GM12872 (cell line): Measurements from ENCODE around the gene EML5.

Experiments used
- CTCF ChIP-seq: IDR thresholded peaks from 3 replicates; pipeline ENCODE4 v1.5.1; 2011; ENCODE audit warnings: low read depth, mild to moderate bottlenecking, low read length, moderate library complexity; ENCODE audit not compliant: insufficient read depth

The EML5 gene

DNA sequence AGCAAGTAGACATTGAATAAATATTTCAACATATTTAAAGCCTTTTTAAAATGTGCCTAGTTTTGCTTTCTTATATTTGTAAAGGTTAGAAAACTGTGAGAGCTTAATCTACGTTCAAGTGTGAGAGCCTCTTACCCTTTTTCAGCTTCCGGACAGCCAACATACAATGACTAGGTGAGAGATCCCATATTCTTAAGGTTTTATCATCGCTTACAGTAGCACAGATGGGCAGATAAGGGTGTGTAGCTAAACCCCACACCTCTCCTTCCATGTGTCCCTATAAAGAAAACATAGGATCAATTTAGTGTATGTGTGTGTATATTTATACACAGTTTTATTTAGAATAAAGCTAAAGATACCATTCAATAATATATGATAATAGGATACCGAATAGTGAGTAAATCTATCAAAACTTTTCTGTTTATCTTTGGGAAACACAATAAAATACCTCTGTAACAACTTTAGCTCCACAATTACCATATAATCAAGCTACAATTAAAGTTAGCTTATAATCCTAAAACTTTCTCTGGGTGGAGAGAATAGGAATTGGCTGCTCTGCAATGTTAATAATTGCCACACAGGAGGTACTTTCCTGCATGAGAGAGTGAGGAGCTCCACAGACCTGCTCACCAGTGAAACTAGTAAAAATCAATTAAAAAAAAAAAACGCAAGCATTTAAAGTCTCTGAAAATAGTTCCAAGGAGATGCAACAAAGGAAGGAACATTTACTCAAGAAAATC, 110.8 kb downstream of the EML5 start:
- no peak for TF ChIP-seq CTCF

- no peak for TF ChIP-seq CTCF
These were observed 123.4 kb downstream of the EML5 start for GRCh38 chr14:88669346-88669745.

DNA sequence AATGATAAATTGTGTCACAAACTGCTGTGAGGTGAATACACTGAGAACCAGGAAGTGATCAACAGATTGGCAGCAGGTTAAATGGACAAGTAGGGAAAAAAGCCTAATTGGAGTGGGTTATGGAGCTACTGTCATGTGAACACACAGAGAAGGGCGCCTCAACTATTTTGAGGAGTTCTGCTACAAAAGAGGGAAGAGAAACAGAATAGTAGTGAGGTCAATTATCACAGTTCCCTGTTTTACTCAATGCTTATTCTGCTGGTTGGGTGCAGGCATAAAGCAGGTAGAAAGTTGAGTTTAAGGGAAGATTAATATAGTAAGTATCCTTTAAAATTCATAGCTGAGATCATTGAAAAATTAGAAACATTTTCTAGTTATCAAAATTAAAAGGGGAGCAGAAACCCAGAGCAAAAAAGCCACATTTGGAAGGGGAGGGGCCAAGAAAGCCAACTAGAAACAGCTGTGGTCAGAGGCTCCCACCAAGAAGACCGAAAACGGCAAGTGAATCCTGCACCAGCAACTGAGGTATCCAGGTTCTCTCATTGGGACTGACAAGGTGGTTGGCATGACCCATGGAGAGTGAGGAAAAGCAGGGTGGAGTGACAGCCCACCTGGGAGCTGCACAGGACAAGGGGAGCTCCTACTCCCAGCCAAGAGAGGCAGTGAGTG, 124.2 kb downstream of the EML5 start:
- no peak for TF ChIP-seq CTCF

DNA sequence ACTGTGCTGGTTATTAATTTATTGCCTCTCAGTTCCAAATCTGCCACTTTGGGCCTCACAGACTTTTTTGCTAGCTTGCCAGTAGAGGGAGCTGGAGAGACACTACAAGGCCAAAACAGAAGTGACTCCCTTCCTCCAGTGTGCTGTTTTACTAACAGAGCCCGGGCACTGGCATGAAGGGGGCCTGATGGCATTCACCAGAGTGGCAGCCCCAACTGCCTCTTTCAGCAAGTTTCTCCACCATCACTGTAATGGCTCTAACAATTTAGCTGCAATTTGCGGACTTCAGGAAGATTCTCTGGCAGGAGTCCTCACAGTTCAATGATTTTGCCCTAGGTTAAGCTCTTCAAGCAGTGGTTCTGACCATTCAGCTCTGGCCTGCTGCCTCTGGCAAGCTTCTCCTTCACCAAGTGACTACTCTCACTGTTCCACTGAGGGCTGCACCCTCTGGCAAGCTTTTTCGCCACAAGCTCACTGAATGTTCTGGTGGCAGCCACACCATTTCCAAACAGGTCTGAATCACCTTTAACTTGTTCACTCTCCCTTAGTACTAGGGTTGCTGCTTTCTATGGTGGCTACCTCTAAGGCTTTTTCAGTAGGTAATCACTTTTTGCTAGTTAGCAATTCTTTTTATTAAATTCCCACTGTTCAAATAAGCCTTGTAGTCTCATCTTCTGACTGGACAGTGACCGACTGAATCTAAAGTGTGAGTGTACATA, 125.0 kb downstream of the EML5 start:
- peak; percentile 93 for TF ChIP-seq CTCF

GRCh38 chr14:88660056-88660455, 132.7 kb downstream of the EML5 start:
- TF ChIP-seq CTCF, result no peak

DNA sequence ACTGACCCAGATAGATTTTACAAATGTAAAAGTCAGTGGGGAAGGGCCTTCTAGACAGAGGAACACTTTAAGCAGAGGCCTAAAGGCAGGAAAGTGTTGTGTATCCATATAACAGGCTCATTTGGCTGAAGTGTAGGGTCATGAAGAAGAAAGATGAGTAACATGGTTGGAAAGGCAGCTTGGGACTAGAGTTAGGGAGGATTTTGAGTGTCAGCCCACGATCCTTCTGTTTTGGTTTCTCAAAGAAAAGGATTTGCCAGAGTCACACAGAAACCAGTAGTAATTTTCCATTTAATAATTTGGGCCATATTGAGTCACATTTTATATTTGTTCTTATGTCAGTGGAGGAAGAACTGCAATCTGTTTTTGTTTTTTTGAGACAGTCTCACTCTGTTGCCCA, 153.5 kb downstream of the EML5 start:
- TF ChIP-seq CTCF, result no peak

GRCh38 chr14:88632512-88632911, 160.2 kb downstream of the EML5 start:
- no peak for TF ChIP-seq CTCF
